IPS-18a (cell line): Measurements from ENCODE around the gene NAA11.
"Not testable (repeated sequence)": the region's sequence is repeated elsewhere in the genome, so short reads cannot be mapped to it uniquely, and the experiment has no call there.

ENCODE experiments used
- H3K27ac ChIP-seq: one replicate; pipeline ENCODE4 v1.5.1; 2013; ENCODE audit warnings: low read length
- H3K27me3 ChIP-seq: one replicate; pipeline ENCODE4 v1.6.1; 2013; ENCODE audit warnings: mild to moderate bottlenecking, low read length; ENCODE audit not compliant: control insufficient read depth, insufficient read depth
- H3K36me3 ChIP-seq: one replicate; pipeline ENCODE4 v1.6.1; 2013; ENCODE audit warnings: low read depth, low read length; ENCODE audit not compliant: control insufficient read depth
- H3K4me1 ChIP-seq: one replicate; pipeline ENCODE4 v1.6.1; 2013; ENCODE audit warnings: low read depth, low read length; ENCODE audit not compliant: control insufficient read depth
- H3K4me3 ChIP-seq: one replicate; pipeline ENCODE4 v1.5.1; 2013; ENCODE audit warnings: low read length
- H3K9ac ChIP-seq: one replicate; pipeline ENCODE4 v1.6.1; 2013; ENCODE audit warnings: mild to moderate bottlenecking, low read length, moderate library complexity
- H3K9me3 ChIP-seq: one replicate; pipeline ENCODE4 v1.6.1; 2013; ENCODE audit warnings: low read depth, low read length; ENCODE audit not compliant: control insufficient read depth

The NAA11 gene

GRCh38 chr4:79287718-79288117 lies 38.1 kb downstream of the NAA11 start:
- Histone ChIP-seq H3K36me3 (no peaks in the 10 kb centered on the region), H3K9ac (no peak overlapping the region), H3K9me3 (no peaks in the 10 kb centered on the region), H3K4me1 (peaks cover 2% of the 10 kb centered on the region), H3K4me3 (no peak overlapping the region), H3K27me3 (no peaks in the 10 kb centered on the region), H3K27ac (no peak overlapping the region)

GRCh38 chr4:79287076-79287475 lies 38.8 kb downstream of the NAA11 start:
- Histone ChIP-seq H3K27me3 (no peaks in the 10 kb centered on the region), H3K36me3 (no peaks in the 10 kb centered on the region), H3K27ac (no peak overlapping the region), H3K4me3 (no peak overlapping the region), H3K9ac (no peak overlapping the region), H3K9me3 (no peaks in the 10 kb centered on the region), H3K4me1 (peaks cover 8% of the 10 kb centered on the region)

DNA sequence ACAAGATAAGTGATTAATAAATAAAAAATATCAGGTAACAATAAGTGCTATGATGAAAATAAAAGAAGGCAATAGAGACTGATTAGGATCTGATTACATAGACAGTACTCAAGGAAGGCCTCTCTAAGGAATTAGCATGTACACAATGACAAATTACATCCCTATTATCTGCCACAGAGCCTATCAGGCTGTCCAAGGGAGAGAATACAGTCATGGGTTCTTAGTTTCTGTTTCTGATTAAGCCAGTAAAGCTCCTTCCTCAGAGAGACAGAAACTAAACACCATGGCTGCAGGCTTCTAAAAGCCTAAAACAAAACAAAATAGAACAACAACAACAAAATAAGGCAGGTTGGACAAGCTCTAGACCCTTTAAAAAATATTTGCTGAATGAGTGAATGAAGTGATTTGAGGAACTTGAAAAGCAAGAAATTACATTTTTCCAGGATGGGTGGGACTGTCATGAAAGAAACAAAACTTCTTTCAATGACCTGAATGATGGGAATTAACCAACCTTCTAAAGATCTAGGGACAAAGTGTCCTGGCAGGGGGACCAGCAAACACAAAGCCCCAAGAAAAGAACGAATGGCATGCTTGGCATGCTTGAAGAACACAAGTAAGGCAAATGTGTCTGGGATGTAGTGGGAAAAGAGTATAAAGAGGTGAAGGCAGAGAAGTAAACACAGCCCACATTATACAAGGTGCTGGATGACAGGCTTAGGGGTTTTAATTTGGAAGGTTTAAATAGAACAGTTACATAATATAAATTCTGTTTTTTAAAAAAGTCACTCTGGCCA lies 44.1 kb downstream of the NAA11 start:
- Histone ChIP-seq H3K4me1 (peaks cover 19% of the 10 kb centered on the region), H3K9ac (no peak overlapping the region), H3K27ac (no peak overlapping the region), H3K4me3 (no peak overlapping the region), H3K36me3 (no peaks in the 10 kb centered on the region), H3K27me3 (no peaks in the 10 kb centered on the region), H3K9me3 (no peaks in the 10 kb centered on the region)

- not testable (repeated sequence) for H3K27ac ChIP-seq, H3K36me3 ChIP-seq, H3K9me3 ChIP-seq, H3K4me3 ChIP-seq, H3K9ac ChIP-seq, H3K27me3 ChIP-seq
- H3K4me1 ChIP-seq = peaks cover 18% of the 10 kb centered on the region
Measured at GRCh38 chr4:79277467-79277866, 48.4 kb downstream of the NAA11 start.

DNA sequence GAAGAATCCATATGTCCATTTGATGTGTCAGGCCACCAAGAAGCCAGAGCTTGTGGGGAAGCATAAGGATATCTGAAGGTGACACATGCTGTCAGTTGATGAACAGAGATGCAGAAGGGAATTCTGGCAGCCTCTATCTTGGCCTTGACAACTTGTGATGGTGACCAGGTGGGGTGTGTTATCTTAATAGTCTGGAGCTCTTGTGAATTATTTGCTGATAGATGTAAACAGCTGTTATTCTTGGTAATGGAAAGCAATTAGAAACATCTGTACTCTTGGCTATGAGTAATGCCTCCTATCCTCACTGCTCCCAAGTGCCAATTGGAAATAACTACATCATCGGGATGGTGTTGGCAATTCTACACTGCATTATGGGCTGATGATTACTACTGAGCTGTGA lies 51.9 kb downstream of the NAA11 start:
- H3K4me3 ChIP-seq = no peak overlapping the region
- no peaks in the 10 kb centered on the region for H3K27me3 ChIP-seq
- no peak overlapping the region for H3K9ac ChIP-seq

DNA sequence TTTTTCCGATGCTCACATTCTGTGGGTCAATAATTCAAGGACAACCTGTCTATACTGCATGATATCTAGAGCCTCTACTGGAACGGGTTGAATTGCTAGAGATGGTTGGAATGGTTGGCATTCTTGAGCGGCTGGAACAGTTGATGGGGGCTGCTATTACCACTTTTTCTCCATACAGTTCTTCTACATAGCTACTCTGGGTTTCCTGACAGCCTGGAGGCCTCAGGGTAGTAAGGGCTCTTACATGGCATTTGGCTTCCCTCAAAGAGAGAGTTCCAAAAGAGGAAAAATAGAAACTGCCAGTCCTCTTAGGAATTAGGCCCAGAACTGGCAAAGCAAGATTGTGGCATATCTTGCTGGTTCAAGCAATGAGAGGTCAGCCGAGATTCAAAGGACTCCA lies 53.1 kb downstream of the NAA11 start:
- Histone ChIP-seq H3K27me3 (no peaks in the 10 kb centered on the region), H3K9me3 (no peaks in the 10 kb centered on the region), H3K27ac (no peak overlapping the region), H3K4me3 (no peak overlapping the region), H3K4me1 (peaks cover 4% of the 10 kb centered on the region), H3K36me3 (no peaks in the 10 kb centered on the region), H3K9ac (no peak overlapping the region)

More for the DNA sequence above, 51.9 kb downstream of the NAA11 start:
- H3K27ac ChIP-seq = no peak overlapping the region
- no peaks in the 10 kb centered on the region for H3K36me3 ChIP-seq
- H3K9me3 ChIP-seq = no peaks in the 10 kb centered on the region
- peaks cover 4% of the 10 kb centered on the region for H3K4me1 ChIP-seq

DNA sequence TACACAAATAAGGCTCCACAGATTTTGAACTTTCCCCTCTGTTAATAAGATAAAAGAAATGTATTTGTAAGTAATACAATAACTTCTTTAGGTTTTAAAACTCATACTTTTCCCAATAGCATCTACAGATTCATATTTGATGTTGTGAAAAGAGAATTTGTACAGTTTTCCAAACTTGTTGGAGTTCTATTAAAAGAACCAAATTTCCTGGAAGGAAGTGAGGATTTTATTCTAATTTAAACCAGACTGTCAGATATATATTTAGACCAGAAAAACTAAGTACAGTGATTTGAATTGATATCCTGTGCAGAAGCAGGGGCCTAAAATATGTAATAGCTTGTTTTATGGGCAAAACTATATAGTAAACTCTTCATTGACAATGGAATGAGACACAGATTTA lies 53.7 kb downstream of the NAA11 start:
- no peak overlapping the region for H3K27ac ChIP-seq

GRCh38 chr4:79267671-79268070 lies 58.2 kb downstream of the NAA11 start:
- Histone ChIP-seq H3K27me3 (no peaks in the 10 kb centered on the region), H3K9ac (no peak overlapping the region), H3K4me3 (no peak overlapping the region), H3K9me3 (no peaks in the 10 kb centered on the region), H3K36me3 (no peaks in the 10 kb centered on the region), H3K4me1 (no peaks in the 10 kb centered on the region), H3K27ac (no peak overlapping the region)

More for the DNA sequence above, 53.7 kb downstream of the NAA11 start:
- Histone ChIP-seq H3K36me3 (no peaks in the 10 kb centered on the region), H3K27me3 (no peaks in the 10 kb centered on the region), H3K4me3 (no peak overlapping the region), H3K9ac (no peak overlapping the region), H3K9me3 (no peaks in the 10 kb centered on the region), H3K4me1 (peaks cover 4% of the 10 kb centered on the region)
